Measurements from ENCODE around the gene ZNRF1. TPM values are rescaled to one million over a fixed set of nuclear protein-coding genes. Genes with fewer than 3 reads are reported as not detected.
A peak's percentile ranks its signal among the peaks of the same experiment; 100 is the strongest.

The ZNRF1 gene
- total and polyA plus RNA-seq, 2 donors from 2014 or later, result 10.8 to 23.1 TPM

DNA sequence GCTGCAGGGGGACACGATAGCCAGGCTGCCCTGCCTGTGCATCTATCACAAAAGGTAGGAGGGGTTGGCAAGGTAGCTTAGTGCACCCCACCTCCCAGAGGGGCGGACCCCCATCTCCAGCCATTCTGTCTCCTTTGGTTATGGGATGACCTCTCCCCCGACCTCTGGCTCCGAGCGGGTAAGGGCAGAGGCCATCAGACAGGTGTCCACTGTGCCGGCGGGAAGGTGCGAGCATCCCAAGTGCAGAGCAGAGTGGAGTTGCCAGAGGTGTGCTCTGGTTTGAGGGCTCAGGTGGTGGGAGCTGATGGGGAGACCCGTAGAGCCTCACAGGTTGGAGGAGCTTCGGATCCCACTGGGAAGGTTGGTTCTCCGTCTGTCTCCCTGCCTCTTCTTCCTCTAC is 106.0 kb downstream of the ZNRF1 start:
- Histone ChIP-seq H3K4me1 (ENCODE audit: control insufficient read depth in 2 of 3, insufficient read depth in 2 of 3, low read depth in 1 of 3, low read length in 3 of 3) (peaks cover 0 to 25% (median 24%) of the 10 kb centered on the region in 3 donors), H3K4me3 (ENCODE audit: low read length in 3 of 3) (no peak overlapping the region), H3K9me3 (ENCODE audit: control insufficient read depth in 2 of 3, insufficient read depth in 1 of 3, low read length in 3 of 3) (no peaks in the 10 kb centered on the region), H3K27me3 (ENCODE audit: control insufficient read depth, insufficient read depth, low read length) (no peaks in the 10 kb centered on the region), H3K27ac (ENCODE audit: low read depth in 2 of 2, low read length in 2 of 2) (no peak overlapping the region), H3K36me3 (ENCODE audit: control insufficient read depth in 2 of 3, insufficient read depth in 3 of 3, low read length in 3 of 3) (no peaks in the 10 kb centered on the region), H3K9ac (ENCODE audit: low read length in 3 of 3) (no peak overlapping the region)
- TF ChIP-seq, protein P1, sequence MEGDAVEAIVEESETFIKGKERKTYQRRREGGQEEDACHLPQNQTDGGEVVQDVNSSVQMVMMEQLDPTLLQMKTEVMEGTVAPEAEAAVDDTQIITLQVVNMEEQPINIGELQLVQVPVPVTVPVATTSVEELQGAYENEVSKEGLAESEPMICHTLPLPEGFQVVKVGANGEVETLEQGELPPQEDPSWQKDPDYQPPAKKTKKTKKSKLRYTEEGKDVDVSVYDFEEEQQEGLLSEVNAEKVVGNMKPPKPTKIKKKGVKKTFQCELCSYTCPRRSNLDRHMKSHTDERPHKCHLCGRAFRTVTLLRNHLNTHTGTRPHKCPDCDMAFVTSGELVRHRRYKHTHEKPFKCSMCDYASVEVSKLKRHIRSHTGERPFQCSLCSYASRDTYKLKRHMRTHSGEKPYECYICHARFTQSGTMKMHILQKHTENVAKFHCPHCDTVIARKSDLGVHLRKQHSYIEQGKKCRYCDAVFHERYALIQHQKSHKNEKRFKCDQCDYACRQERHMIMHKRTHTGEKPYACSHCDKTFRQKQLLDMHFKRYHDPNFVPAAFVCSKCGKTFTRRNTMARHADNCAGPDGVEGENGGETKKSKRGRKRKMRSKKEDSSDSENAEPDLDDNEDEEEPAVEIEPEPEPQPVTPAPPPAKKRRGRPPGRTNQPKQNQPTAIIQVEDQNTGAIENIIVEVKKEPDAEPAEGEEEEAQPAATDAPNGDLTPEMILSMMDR (IDR thresholded peaks at IDR 0.05; ENCODE audit: borderline replicate concordance, extremely low read depth, insufficient read depth), result no peak
- DNase-seq (no peak), FAIRE-seq (no peak)
- intact Hi-C loops (cut with DNase I), result no loop called here

- Histone ChIP-seq H3K4me1 (ENCODE audit: control insufficient read depth in 2 of 3, insufficient read depth in 2 of 3, low read depth in 1 of 3, low read length in 3 of 3) (peaks cover 0 to 31% (median 26%) of the 10 kb centered on the region in 3 donors), H3K4me3 (ENCODE audit: low read length in 3 of 3) (no peak overlapping the region), H3K9ac (ENCODE audit: low read length in 3 of 3) (no peak overlapping the region), H3K9me3 (ENCODE audit: control insufficient read depth in 2 of 3, insufficient read depth in 1 of 3, low read length in 3 of 3) (no peaks in the 10 kb centered on the region), H3K36me3 (ENCODE audit: control insufficient read depth in 2 of 3, insufficient read depth in 3 of 3, low read length in 3 of 3) (no peaks in the 10 kb centered on the region), H3K27me3 (ENCODE audit: control insufficient read depth, insufficient read depth, low read length) (no peaks in the 10 kb centered on the region), H3K27ac (ENCODE audit: low read depth in 2 of 2, low read length in 2 of 2) (no peak overlapping the region)
- intact Hi-C loops (cut with DNase I), result no loop called here
- peak in 1 of 5 donors; percentile 84 for DNase-seq
- TF ChIP-seq, protein P1 (IDR thresholded peaks at IDR 0.05; ENCODE audit: borderline replicate concordance, extremely low read depth, insufficient read depth), result no peak
- FAIRE-seq, result no peak
Measured at GRCh38 chr16:75105306-75106061, 106.7 kb downstream of the ZNRF1 start.

DNA sequence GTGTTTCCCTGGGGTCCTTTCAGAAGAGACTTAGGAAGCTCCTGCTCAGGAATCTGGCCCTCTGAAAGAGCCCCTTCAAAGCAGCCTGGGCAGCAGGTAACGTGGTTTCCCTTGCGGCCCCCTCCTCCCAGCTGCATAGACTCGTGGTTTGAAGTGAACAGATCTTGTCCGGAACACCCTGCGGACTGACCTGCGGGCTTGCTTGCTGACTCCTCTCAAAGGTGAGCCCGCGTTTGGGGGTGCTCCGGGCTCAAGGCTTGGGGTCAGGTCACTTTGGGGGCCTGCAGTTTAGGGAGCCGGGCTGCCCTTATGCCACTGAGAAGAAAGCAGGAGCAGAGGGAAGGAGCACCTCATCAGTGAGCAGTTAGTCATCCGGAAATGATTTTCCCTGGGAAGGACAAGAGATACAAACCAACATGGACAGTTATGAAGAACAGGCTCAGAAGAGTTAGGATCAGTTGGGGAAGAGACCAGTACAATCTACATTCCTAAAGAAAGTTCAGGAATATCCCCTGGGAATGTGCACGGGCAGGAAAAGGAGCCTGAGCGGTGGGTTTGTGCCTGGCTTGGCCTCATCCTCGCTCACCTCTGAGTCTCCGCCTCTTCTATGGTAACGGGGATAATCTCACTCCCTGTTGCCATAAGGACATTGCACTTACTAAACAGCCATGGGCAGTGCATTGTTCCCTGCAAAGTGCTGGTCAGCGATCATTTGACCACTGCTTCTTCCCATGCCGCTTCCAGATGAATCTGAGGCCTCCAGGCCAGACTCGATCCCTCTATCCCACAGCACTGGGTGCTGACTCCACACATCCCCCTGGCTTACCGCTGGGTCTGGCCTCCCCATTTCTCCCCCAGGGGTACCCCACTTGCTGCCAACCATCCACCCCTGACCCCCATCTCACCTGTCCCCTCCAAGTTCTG is 107.8 kb downstream of the ZNRF1 start:
- FAIRE-seq (no peak), DNase-seq (no peak)
- peaks cover 0 to 39% (median 35%) of the 10 kb centered on the region in 3 donors for H3K4me1 ChIP-seq (ENCODE audit: control insufficient read depth in 2 of 3, insufficient read depth in 2 of 3, low read depth in 1 of 3, low read length in 3 of 3)
- H3K9me3 ChIP-seq (ENCODE audit: control insufficient read depth in 2 of 3, insufficient read depth in 1 of 3, low read length in 3 of 3), result no peaks in the 10 kb centered on the region
- H3K27ac ChIP-seq (ENCODE audit: low read depth in 2 of 2, low read length in 2 of 2), result no peak overlapping the region
- no peaks in the 10 kb centered on the region for H3K27me3 ChIP-seq (ENCODE audit: control insufficient read depth, insufficient read depth, low read length)
- TF ChIP-seq, protein P1 (IDR thresholded peaks at IDR 0.05; ENCODE audit: borderline replicate concordance, extremely low read depth, insufficient read depth), result no peak
- intact Hi-C loops (cut with DNase I), result no loop called here
- no peak overlapping the region for H3K9ac ChIP-seq (ENCODE audit: low read length in 3 of 3)
- H3K36me3 ChIP-seq (ENCODE audit: control insufficient read depth in 2 of 3, insufficient read depth in 3 of 3, low read length in 3 of 3), result no peaks in the 10 kb centered on the region
- H3K4me3 ChIP-seq (ENCODE audit: low read length in 3 of 3), result no peak overlapping the region
